ENCODE data around the gene HOXD11. TPM values are rescaled to one million over a fixed set of nuclear protein-coding genes. Genes with fewer than 3 reads are reported as not detected.

The HOXD11 gene
- total RNA-seq, 4 donors from 2014 or later, result not detected

DNA sequence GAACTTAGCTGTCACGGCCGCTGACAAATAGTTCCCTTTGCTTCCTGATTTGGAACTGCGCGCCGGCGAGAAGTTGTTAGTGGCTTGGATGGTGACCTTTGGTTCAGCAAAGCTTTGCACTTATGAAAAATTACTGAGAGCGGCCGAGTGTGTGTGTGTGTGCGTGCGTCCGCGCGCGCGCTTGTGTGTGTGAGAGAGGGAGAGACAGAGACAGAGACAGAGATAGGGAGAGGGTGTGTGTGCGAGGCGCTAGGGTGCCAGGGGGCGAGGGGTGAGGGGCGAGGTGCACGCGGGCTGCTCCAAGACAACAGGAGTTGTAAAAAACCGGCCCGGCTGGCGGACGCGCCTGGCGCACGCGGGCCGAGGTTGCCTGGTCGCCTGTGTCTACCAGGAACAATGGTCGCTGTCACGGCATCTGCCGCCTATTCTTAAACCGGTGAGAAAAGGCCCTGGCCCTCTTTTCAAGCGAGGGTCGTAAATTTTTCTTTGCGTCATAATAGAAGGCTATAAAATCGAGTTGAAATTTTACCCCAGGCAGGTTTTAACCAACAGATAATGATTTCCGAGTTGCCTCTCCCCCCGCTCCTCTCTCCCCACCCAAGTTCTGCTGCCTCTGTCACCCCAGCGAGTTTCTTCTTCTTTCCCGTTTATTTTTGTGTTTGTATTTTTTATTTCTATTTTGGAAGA lies 50.6 kb downstream of the HOXD11 start:
- intact Hi-C loops (cut with DNase I), result no loop called here
- WGBS, 2 donors, result 6 to 17% methylated on average over 43 of the region's 43 CpGs
- DNase-seq, result no peak

DNA sequence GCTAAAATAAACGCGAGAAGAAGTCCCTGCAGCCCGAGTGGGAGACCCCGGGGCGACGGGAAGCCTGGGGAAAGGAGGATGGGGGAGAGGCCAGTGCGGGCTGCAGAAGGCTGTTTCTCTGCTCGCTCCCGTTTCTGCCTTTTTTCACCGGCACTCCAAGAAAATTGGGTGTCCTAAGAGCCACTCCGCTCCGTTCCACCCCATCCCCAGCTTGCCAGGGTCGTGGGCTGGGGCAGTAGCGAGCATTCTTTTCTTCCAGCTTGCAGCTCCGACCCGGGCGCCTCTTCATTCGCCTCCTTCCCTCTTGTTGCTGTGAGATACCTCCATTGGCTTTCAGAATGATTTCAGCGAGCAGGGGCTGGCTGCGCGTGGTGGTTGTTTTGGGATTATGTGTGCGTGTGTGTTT lies 51.1 kb downstream of the HOXD11 start:
- no peak overlapping the region for H3K27ac ChIP-seq
- H3K27me3 ChIP-seq, result peaks cover 69% of the 10 kb centered on the region
- TF ChIP-seq, protein P1, sequence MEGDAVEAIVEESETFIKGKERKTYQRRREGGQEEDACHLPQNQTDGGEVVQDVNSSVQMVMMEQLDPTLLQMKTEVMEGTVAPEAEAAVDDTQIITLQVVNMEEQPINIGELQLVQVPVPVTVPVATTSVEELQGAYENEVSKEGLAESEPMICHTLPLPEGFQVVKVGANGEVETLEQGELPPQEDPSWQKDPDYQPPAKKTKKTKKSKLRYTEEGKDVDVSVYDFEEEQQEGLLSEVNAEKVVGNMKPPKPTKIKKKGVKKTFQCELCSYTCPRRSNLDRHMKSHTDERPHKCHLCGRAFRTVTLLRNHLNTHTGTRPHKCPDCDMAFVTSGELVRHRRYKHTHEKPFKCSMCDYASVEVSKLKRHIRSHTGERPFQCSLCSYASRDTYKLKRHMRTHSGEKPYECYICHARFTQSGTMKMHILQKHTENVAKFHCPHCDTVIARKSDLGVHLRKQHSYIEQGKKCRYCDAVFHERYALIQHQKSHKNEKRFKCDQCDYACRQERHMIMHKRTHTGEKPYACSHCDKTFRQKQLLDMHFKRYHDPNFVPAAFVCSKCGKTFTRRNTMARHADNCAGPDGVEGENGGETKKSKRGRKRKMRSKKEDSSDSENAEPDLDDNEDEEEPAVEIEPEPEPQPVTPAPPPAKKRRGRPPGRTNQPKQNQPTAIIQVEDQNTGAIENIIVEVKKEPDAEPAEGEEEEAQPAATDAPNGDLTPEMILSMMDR (IDR thresholded peaks at IDR 0.05), result no peak
- no peak for TF ChIP-seq POLR2A (IDR thresholded peaks at IDR 0.05)
- H3K4me3 ChIP-seq (replicated peaks in 1 of 3), result no peak overlapping the region
- DNase-seq, result no peak
- no peaks in the 10 kb centered on the region for H3K9me3 ChIP-seq
- WGBS, 2 donors, result 13 to 34% methylated on average over 22 of the region's 22 CpGs
- no peaks in the 10 kb centered on the region for H3K36me3 ChIP-seq
- H3K4me1 ChIP-seq, result peaks cover 7 to 31% of the 10 kb centered on the region in 2 donors
- intact Hi-C loops (cut with DNase I), result no loop called here

More for the DNA sequence above, 50.6 kb downstream of the HOXD11 start:
- no peak overlapping the region for H3K4me3 ChIP-seq (replicated peaks in 1 of 3)
- no peaks in the 10 kb centered on the region for H3K36me3 ChIP-seq
- H3K4me1 ChIP-seq, result peaks cover 7 to 27% of the 10 kb centered on the region in 2 donors
- no peak overlapping the region for H3K27ac ChIP-seq
- peaks cover 66% of the 10 kb centered on the region for H3K27me3 ChIP-seq
- no peaks in the 10 kb centered on the region for H3K9me3 ChIP-seq
- TF ChIP-seq, protein P1 (IDR thresholded peaks at IDR 0.05), result no peak
- TF ChIP-seq POLR2A (IDR thresholded peaks at IDR 0.05), result no peak

DNA sequence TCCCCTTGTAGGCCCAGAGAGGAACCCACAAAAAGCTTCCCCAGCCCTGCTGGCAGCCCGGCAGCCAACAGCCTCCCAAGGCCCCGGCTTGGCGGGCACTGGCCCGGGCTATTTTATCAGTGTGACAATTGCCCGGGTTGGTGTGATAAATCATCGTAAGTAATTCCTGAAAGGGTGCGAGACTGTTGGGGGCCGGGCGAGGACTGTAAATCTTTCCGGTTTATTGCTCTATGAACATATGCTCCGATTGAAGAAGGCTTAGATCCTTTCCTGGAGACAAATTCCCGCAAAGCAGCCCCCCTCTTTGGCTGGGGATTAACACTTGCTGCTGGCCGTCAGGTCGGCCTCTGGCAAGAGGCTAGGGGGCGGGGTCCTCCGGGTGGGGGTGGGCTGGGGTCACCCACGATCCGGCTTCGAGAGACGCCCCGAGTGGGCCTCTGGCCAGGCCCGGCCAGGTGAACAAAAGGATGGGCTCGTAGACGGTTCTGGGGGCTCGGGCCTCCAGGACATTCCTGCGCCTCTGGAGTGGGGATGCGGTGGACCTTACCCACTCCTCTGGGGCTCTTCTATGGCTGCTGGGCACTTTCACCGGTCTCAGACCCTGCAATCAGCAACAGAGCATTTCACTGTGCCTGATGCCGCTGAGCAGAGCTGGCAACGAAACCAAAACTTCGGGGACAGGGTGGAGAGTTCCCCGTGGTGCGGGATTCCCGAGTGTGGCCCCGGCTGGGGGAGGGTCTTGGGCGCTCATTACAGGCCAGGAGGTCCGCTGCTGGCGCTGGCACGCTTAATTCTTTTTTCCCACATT lies 52.0 kb downstream of the HOXD11 start:
- Histone ChIP-seq H3K36me3 (no peaks in the 10 kb centered on the region), H3K4me1 (peaks cover 7 to 31% of the 10 kb centered on the region in 2 donors), H3K27me3 (peaks cover 71% of the 10 kb centered on the region), H3K9me3 (no peaks in the 10 kb centered on the region), H3K4me3 (replicated peaks in 1 of 3) (no peak overlapping the region), H3K27ac (no peak overlapping the region)
- intact Hi-C loops (cut with DNase I), result no loop called here
- DNase-seq, result no peak
- TF ChIP-seq, protein P1 (IDR thresholded peaks at IDR 0.05), result no peak
- no peak for TF ChIP-seq POLR2A (IDR thresholded peaks at IDR 0.05)
- WGBS, 2 donors, result 12 to 19% methylated on average over 25 to 33 of the region's 39 CpGs

MicroRNAs encoded within 50 kb of the gene (microRNA counts, 767-probe panel; counts per million panel counts)
- 2,712 to 4,256 counts per million in 2 donors for microRNA hsa-miR-10b-5p

Small RNA genes within 50 kb of the gene (microRNA-seq; reads per million reads assigned to microRNA genes)
- gene MIR10B, result 5,733 reads per million, percentile 91 among the genes with 10 or more reads in this experiment

Small RNA genes within 50 kb of the gene (small RNA-seq; reads per million reads assigned to genes)
- gene MIR10B, result 21,101 reads per million, percentile 100 among the genes with 10 or more reads in this experiment

Other genes starting within 250 kb of the HOXD11 start
- gene LNPK, start 105.0 kb upstream of the HOXD11 start, total RNA-seq, result 10 to 100 TPM; 18.9 to 48.1 (median 20.2) TPM
- gene EVX2, start 23.3 kb upstream of the HOXD11 start, total RNA-seq, result not detected
- not detected for gene HOXD13, start 14.6 kb upstream of the HOXD11 start, total RNA-seq
- gene HOXD12, start 7.5 kb upstream of the HOXD11 start, total RNA-seq, result not detected
- gene HOXD10, start 9.5 kb downstream of the HOXD11 start, total RNA-seq, result under 1 TPM in 2 of 4 donors, not detected in 2; 0.33 to 0.54 TPM
- 1 to 10 TPM in 3 of 4 donors, under 1 TPM in 1; 0.83 to 3.9 (median 2.3) TPM for gene HOXD9, start 15.4 kb downstream of the HOXD11 start, total RNA-seq
- 10 to 100 TPM in 2 of 4 donors, 1 to 10 TPM in 2; 4.1 to 24.9 (median 9.9) TPM for gene HOXD8, start 22.4 kb downstream of the HOXD11 start, total RNA-seq
- 1 to 10 TPM; 1.6 to 4.8 (median 3.3) TPM for gene HOXD4, start 44.3 kb downstream of the HOXD11 start, total RNA-seq
- gene HOXD3, start 50.0 kb downstream of the HOXD11 start, total RNA-seq, result 1 to 10 TPM in 3 of 4 donors, under 1 TPM in 1; 0.75 to 5.0 (median 3.1) TPM
- gene HOXD1, start 81.4 kb downstream of the HOXD11 start, total RNA-seq, result under 1 TPM in 2 of 4 donors, not detected in 2; 0.11 to 0.40 TPM
- 10 to 100 TPM; 23.4 to 42.0 (median 33.7) TPM for gene MTX2, start 162.2 kb downstream of the HOXD11 start, total RNA-seq